MCF 10A (cell line): ENCODE data around the gene ZMIZ1. TPM values are rescaled to one million over a fixed set of nuclear protein-coding genes. Genes with fewer than 3 reads are reported as not detected.

Experiments used
- BruUV-seq: library from RNA; stranded (reverse); fragments of 400-500 nt; replicated peaks from 2 replicates; lab custom pipeline; 2021; lab: Mats Ljungman, UMichigan
- CTCF ChIA-PET: fragments of 300-600 bp; sonication (Branson Sonifier 250); formaldehyde crosslinking; extraction: SDS; loops from one replicate; lab custom pipeline; 2021; ENCODE audit warnings: antibody characterized with exemption, inconsistent platforms; lab: Yijun Ruan, JAX
- POLR2A ChIA-PET: fragments of 300-600, 350-650 bp; sonication (Branson Sonifier 250); formaldehyde crosslinking; extraction: SDS; loops from one replicate; lab custom pipeline; 2020; ENCODE audit warnings: antibody characterized with exemption, inconsistent platforms; lab: Yijun Ruan, JAX
- DNase-seq: peaks from one replicate; pipeline ENCODE4 v3.0.0-alpha.2; 2018; ENCODE audit not compliant: unreplicated experiment
- H3K27ac Mint-ChIP-seq: one replicate; pipeline ENCODE4 v1.8.0; 2022; ENCODE audit warnings: mild to moderate bottlenecking, low read depth, mixed read lengths; ENCODE audit not compliant: unreplicated experiment
- H3K27me3 Mint-ChIP-seq: one replicate; pipeline ENCODE4 v1.8.0; 2022; ENCODE audit warnings: mixed read lengths; ENCODE audit not compliant: insufficient read depth, unreplicated experiment
- H3K36me3 Mint-ChIP-seq: one replicate; pipeline ENCODE4 v1.8.0; 2022; ENCODE audit warnings: mild to moderate bottlenecking, moderate library complexity, mixed read lengths; ENCODE audit not compliant: insufficient read depth, unreplicated experiment
- H3K4me1 Mint-ChIP-seq: one replicate; pipeline ENCODE4 v1.8.0; 2022; ENCODE audit warnings: mixed read lengths; ENCODE audit not compliant: insufficient read depth, unreplicated experiment
- H3K4me3 Mint-ChIP-seq: one replicate; pipeline ENCODE4 v1.8.0; 2022; ENCODE audit warnings: mild to moderate bottlenecking, moderate library complexity, mixed read lengths; ENCODE audit not compliant: unreplicated experiment
- H3K9me3 Mint-ChIP-seq: one replicate; pipeline ENCODE4 v1.8.0; 2022; ENCODE audit warnings: mixed read lengths; ENCODE audit not compliant: unreplicated experiment
- CTCF ChIP-seq: fragments of 200-600 bp; IDR thresholded peaks from one replicate; pipeline ENCODE4 v1.8.0; 2022; ENCODE audit warnings: antibody characterized with exemption, mild to moderate bottlenecking; ENCODE audit not compliant: unreplicated experiment
- intact Hi-C: fragments of 100-400 bp; cut with micrococcal nuclease; formaldehyde crosslinking; loops from 2 replicates; pipeline ENCODE4 v1.14.1; 2022
- total RNA-seq: library from RNA; stranded (reverse); gene quantifications from 2 replicates; pipeline ENCODE4 v1.2.3, GENCODE V29; 2022

Gene ZMIZ1
- total RNA-seq, 1 experiment from 2014 or later = 15.5 TPM

- ChIA-PET POLR2A (interaction anchor here (0.7 to 4.3 kb wide), 9 partner anchors 8 to 1299 kb away, joined by 3 to 20 read pairs (median 5); no protein-coding TSS in a partner anchor), CTCF (interaction anchor here (0.7 to 1.6 kb wide), 3 partner anchors 15 to 165 kb away, joined by 3 to 6 read pairs (median 4); no protein-coding TSS in a partner anchor)
- peaks cover 53% of the 10 kb centered on the region for H3K4me1 Mint-ChIP-seq
- no peak for DNase-seq
- no peaks in the 10 kb centered on the region for H3K9me3 Mint-ChIP-seq
- H3K4me3 Mint-ChIP-seq = no peak overlapping the region
- intact Hi-C loops = no loop called here
- no peak for TF ChIP-seq CTCF
- no TSS peak for BruUV-seq
- H3K27me3 Mint-ChIP-seq = no peaks in the 10 kb centered on the region
- no peak overlapping the region for H3K27ac Mint-ChIP-seq
- peaks cover 10% of the 10 kb centered on the region for H3K36me3 Mint-ChIP-seq
Measured at GRCh38 chr10:79321494-79321882, 252.7 kb downstream of the ZMIZ1 start.

- Mint-ChIP-seq H3K9me3 (no peaks in the 10 kb centered on the region), H3K4me1 (peaks cover 53% of the 10 kb centered on the region), H3K27ac (no peak overlapping the region), H3K27me3 (no peaks in the 10 kb centered on the region), H3K4me3 (no peak overlapping the region), H3K36me3 (peaks cover 8% of the 10 kb centered on the region)
- intact Hi-C loops = no loop called here
- CTCF ChIA-PET = interaction anchor here (0.8 to 1.6 kb wide), 3 partner anchors 14 to 146 kb away, joined by 3 to 6 read pairs (median 4); no protein-coding TSS in a partner anchor
- no peak for TF ChIP-seq CTCF
- POLR2A ChIA-PET = interaction anchor here (0.9 to 4.3 kb wide), 5 partner anchors 12 to 26 kb away, joined by 4 to 20 read pairs (median 5); no protein-coding TSS in a partner anchor
- no peak for DNase-seq
- no TSS peak for BruUV-seq
Measured at GRCh38 chr10:79321951-79322350, 253.2 kb downstream of the ZMIZ1 start.

GRCh38 chr10:79322616-79323543 is 254.1 kb downstream of the ZMIZ1 start:
- DNase-seq = peak; percentile 73

More at GRCh38 chr10:79322616-79323543, 254.1 kb downstream of the ZMIZ1 start:
- no peaks in the 10 kb centered on the region for H3K27me3 Mint-ChIP-seq
- no peaks in the 10 kb centered on the region for H3K9me3 Mint-ChIP-seq
- H3K27ac Mint-ChIP-seq = peak overlapping the region; percentile 63
- intact Hi-C loops = no loop called here
- H3K4me1 Mint-ChIP-seq = peaks cover 47% of the 10 kb centered on the region
- TF ChIP-seq CTCF = no peak
- ChIA-PET POLR2A (interaction anchor here (1.2 to 4.3 kb wide), 5 partner anchors 11 to 122 kb away, joined by 3 to 20 read pairs (median 4); no protein-coding TSS in a partner anchor), CTCF (interaction anchor here (0.6 to 1.6 kb wide), 4 partner anchors 11 to 350 kb away, joined by 3 to 6 read pairs (median 4); no protein-coding TSS in a partner anchor)
- H3K4me3 Mint-ChIP-seq = no peak overlapping the region
- BruUV-seq = no TSS peak
- H3K36me3 Mint-ChIP-seq = no peaks in the 10 kb centered on the region
